ENCODE results near the gene KPNA6.

KPNA6 gene

GRCh38 chr1:32221581-32221979 is 113.7 kb downstream of the KPNA6 start:
- DNase-seq: no peak

GRCh38 chr1:32221980-32222755 is 114.3 kb downstream of the KPNA6 start, which contains the start of the genes EIF3I and TMEM234:
Gene EIF3I (plus strand): TSS chr1:32222407. CDS start chr1:32222442, 35 bp downstream.
Gene TMEM234 (minus strand): TSS chr1:32222353. CDS start chr1:32222322, 31 bp downstream.
- peak; percentile 31 for DNase-seq

- no peak for DNase-seq
Measured at GRCh38 chr1:32223683-32224082, 115.8 kb downstream of the KPNA6 start.

- no peak for DNase-seq
Measured at GRCh38 chr1:32224285-32224684, 116.4 kb downstream of the KPNA6 start.

All from SIG-M5 (cell line).